Kidney capillary endothelial cell (primary cell): ENCODE results near the gene UBE3B.
"Not testable (repeated sequence)": the region's sequence is repeated elsewhere in the genome, so short reads cannot be mapped to it uniquely, and the experiment has no call there.

Experiments used
- DNase-seq: peaks from one replicate; pipeline ENCODE4 v3.0.0-alpha.2; 2018; ENCODE audit warnings: low spot score

The UBE3B gene

GRCh38 chr12:109450980-109451379 lies 26.5 kb upstream of the UBE3B start:
- DNase-seq, result no peak

GRCh38 chr12:109451400-109451799 lies 26.0 kb upstream of the UBE3B start:
- DNase-seq, result no peak

GRCh38 chr12:109452489-109452888 lies 24.9 kb upstream of the UBE3B start:
- no peak for DNase-seq

GRCh38 chr12:109455706-109456105 lies 21.7 kb upstream of the UBE3B start:
- DNase-seq, result no peak

GRCh38 chr12:109458086-109458485 lies 19.3 kb upstream of the UBE3B start:
- DNase-seq, result no peak

GRCh38 chr12:109458771-109459208 lies 18.6 kb upstream of the UBE3B start:
- no peak for DNase-seq

- no peak for DNase-seq
Measured at GRCh38 chr12:109459247-109459646, 18.2 kb upstream of the UBE3B start.

GRCh38 chr12:109460538-109460937 lies 16.9 kb upstream of the UBE3B start:
- no peak for DNase-seq

GRCh38 chr12:109461049-109461845 lies 16.2 kb upstream of the UBE3B start:
- DNase-seq, result peak; percentile 88

- DNase-seq, result peak; percentile 67
Measured at GRCh38 chr12:109461846-109462756, 15.3 kb upstream of the UBE3B start.

GRCh38 chr12:109462868-109463692 lies 14.4 kb upstream of the UBE3B start:
- DNase-seq, result peak; percentile 89

GRCh38 chr12:109463756-109464155 lies 13.7 kb upstream of the UBE3B start:
- DNase-seq, result no peak

GRCh38 chr12:109464642-109465351 lies 12.6 kb upstream of the UBE3B start:
- DNase-seq, result no peak

GRCh38 chr12:109466305-109466704 lies 11.1 kb upstream of the UBE3B start:
- DNase-seq, result no peak

- no peak for DNase-seq
Measured at GRCh38 chr12:109466821-109467220, 10.6 kb upstream of the UBE3B start.

- DNase-seq, result no peak
Measured at GRCh38 chr12:109467978-109468676, 9.3 kb upstream of the UBE3B start.

- no peak for DNase-seq
Measured at GRCh38 chr12:109469517-109469916, 7.9 kb upstream of the UBE3B start.

- DNase-seq, result no peak
Measured at GRCh38 chr12:109473006-109473405, 4.4 kb upstream of the UBE3B start.

- not testable (repeated sequence) for DNase-seq
Measured at GRCh38 chr12:109473526-109474270, 3.7 kb upstream of the UBE3B start.

- no peak for DNase-seq
Measured at GRCh38 chr12:109475121-109475520, 2.3 kb upstream of the UBE3B start.
